NCI-H2196 (cell line): Measurements from ENCODE around the gene CCP110.
"Not testable (repeated sequence)": the region's sequence is repeated elsewhere in the genome, so short reads cannot be mapped to it uniquely, and the experiment has no call there.

Source experiments
- DNase-seq: peaks from one replicate; lab custom pipeline; 2025; ENCODE audit not compliant: unreplicated experiment; lab: John Stamatoyannopoulos, UW

CCP110 gene

DNA sequence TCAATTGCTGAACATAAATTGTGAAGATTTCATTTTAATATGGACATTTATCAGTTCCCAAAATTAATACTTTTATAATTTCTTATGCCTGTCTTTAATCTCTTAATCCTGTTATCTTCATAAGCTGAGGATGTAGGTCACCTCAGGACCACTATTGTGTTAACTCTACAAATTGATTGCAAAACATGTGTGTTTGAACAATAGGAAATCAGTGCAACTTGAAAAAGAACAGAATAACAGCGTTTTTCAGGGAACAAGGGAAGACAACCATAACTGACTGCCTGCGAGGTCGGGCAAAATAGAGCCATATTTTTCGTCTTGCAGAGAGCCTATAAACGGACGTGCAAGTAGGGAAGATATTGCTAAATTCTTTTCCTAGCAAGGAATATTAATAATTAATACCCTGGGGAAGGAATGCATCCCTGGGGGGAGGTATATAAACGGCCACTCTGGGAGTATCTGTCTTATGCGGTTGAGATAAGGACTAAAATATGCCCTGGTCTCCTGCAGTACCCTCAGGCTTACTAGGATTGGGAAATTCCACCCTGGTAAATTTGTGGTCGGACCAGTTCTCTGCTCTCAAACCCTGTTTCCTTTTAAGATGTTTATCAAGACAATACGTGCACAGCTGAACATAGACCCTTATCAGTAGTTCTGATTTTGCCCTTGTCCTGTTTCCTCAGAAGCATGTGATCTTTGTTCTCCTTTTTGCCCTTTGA lies 19.7 kb downstream of the CCP110 start:
- not testable (repeated sequence) for DNase-seq

DNA sequence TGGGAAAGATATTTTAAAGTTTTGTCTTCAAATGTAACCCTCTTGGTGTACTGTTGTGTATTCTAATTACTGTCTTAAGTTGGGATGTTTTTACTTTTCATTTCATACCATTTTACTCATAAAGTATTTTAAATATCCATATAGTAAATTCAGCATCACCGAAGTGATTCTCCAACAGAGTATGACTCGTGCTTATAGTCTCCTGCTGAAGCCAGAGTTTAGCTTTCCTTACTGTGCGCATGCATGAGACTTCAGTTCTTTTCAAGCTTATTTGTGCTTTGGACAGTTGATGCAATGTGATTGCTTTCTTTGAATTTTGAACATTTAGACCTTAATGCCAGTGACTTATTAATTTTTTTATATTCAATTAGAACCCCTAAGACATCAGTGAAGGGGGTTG lies 24.4 kb downstream of the CCP110 start:
- no peak for DNase-seq

DNA sequence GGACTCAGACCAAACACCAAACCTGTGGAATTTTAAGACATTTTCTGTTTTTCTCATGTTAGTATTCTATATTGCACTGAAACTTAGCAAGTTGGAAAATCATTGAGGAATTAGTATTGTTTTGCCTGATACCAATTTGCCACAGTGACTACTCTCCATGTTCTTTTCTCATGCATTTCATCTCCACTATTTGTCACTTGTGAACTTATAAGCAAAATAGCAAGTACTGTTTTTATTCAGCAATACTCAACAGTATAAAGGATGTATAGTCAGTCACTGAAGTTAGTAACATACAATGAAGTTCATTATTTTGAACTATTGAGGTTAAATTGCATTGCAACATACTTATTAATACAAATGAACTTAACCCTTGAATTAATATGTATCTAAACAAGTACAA lies 25.9 kb downstream of the CCP110 start:
- DNase-seq: no peak

- DNase-seq: peak; percentile 97
These were observed 31.6 kb downstream of the CCP110 start, which contains the start of gene VPS35L for GRCh38 chr16:19555186-19555937. Gene VPS35L, plus strand, starts transcription at chr16:19555703. Its CDS starts 27 bp downstream, at chr16:19555730.

DNA sequence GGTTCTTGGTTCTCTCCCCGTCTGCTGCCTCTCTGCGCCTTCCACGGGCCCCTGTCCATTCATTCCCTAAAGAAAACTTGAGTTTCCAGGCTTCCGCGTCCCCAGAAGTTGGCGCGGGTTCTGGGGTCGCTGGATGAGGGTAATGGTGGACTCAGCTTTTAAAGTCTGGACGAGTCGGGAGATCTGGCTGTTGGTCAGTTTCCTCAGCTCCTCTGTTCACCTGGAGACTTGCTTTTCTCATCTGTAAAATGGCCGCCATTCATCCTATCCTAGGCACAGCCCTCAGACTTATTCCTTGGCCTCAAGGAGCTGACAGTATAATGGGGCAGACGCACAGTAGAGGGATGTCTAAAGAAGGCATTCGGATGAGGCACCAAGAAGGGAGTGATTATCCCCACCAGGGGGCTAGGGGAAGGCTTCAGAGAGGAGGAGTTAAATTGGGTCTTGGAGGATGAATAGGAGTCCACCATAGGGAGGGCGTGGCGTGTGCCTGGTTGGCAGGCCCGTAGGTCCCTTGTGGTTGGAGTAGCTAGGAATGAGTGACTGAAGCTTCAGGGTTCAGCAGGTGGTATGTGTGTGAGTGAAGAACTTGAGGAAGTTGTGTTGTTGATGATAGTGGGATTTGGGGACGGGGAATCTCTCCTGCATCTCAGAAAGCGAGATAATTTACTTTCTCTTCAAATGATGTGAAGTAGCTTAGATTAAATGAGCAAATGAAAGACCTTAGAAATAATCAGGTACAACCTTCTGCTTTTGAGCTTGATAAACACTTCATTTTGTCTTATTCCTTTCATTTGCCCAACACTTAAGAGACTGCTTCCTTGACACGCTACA lies 32.4 kb downstream of the CCP110 start:
- DNase-seq: no peak

DNA sequence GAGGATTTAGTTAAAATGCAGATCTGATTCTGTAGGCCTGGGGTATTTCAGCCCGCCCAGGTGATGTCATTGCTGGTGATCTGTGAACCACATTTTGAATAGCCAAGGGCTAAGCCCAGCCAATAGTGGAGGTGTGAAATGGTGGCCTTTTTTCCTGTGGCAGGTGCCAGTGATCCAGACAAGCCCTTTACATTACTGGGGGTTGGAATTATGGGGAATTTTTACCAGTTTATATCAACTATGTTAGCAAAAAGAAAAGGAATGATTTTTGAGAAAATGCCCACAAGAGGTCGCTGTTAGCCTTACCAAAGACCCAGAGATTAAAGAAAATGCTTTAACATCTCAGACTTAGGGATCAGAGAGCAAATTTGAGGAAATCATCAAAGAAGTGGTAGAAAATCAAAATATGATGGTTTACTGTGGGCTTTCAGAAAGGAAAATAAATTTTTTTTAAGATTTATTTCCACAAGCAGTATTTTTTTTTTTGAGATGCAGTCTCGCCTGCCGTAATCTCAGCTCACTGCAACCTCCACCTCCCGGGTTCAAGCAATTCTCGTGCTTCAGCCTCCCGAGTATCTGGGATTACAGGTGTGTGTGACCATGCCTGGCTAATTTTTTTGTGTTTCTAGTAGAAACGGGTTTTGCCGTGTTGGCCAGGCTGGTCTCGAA lies 35.6 kb downstream of the CCP110 start:
- DNase-seq: peak; percentile 67

DNA sequence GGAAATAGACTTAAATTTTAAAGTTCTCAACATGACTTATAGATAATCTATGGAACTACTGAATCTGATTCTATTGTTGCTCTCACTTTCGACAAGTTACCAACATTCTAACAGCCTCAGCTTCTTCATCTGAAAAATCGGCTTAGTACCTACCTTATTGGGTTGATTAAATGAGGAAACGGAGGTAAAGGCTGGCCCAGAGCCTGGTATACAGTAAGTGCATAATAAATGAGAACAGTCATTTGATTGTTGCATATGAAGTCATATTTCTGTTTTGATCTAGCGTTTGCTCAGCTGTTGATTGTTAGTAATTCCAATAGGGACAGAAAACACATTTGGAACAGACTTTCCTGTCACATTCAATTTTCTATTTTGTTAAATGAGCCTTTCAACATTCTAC lies 36.3 kb downstream of the CCP110 start:
- no peak for DNase-seq

DNA sequence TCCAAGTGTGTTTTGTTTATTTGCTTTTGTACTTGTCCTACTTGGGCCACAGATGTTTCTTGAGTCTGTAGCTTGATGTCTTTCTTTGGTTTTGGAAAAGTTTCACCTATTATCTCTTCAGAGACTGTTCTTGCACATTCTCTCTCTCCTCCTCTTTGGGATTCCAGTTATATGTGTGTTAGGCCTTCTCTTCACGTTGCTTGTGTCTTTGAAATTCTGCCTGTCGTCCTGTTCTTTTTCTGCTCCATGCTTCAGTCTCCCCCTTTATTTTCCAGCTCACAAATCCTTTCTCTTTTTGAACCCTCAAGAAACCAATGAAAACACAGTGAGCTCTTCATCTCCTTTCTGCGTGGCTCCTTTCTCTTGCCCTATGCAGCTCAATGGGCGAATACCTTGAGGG lies 39.6 kb downstream of the CCP110 start:
- DNase-seq: no peak

DNA sequence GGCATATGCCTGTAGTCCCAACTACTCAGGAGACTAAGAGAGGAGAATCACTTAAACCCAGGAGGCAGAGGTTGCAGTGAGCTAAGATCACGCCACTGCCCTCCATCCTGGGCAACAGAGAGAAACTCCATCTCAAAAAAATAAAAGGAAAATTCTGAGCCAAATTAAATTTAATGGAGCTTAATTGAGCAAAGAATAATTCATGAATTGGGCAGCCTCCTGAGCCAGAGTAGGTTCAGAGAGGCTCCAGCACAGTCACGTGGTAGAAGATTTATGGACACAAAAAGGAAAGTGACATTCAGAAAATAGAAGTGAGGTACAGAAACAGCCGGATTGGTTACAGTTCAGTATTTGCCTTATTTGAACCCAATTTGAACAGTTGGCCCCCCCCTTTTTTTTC lies 42.6 kb downstream of the CCP110 start:
- no peak for DNase-seq

- DNase-seq: no peak
These were observed 43.8 kb downstream of the CCP110 start for GRCh38 chr16:19567560-19567959.

DNA sequence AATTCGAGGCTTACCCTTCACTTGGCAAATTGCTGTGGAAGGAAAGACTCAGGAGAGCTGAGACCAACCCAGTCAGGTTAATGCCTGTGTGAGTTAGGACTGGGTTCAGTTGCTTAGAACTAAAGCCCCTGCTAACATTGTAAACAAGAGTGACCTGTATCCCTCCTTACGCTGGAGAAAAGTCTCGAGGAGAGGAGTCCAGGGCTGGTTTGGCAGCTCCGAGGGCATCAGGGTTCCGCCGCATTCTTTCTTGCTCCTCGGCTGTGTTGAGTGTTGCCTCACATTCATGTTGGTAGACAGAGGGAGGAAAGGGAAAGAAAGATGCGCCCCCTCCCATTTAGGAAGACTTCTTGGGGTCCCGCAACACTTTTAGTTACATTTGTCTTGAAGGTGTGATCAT lies 50.3 kb downstream of the CCP110 start:
- DNase-seq: no peak

- no peak for DNase-seq
These were observed 50.9 kb downstream of the CCP110 start for GRCh38 chr16:19574615-19575014.

GRCh38 chr16:19578378-19578971 lies 54.7 kb downstream of the CCP110 start:
- no peak for DNase-seq

DNA sequence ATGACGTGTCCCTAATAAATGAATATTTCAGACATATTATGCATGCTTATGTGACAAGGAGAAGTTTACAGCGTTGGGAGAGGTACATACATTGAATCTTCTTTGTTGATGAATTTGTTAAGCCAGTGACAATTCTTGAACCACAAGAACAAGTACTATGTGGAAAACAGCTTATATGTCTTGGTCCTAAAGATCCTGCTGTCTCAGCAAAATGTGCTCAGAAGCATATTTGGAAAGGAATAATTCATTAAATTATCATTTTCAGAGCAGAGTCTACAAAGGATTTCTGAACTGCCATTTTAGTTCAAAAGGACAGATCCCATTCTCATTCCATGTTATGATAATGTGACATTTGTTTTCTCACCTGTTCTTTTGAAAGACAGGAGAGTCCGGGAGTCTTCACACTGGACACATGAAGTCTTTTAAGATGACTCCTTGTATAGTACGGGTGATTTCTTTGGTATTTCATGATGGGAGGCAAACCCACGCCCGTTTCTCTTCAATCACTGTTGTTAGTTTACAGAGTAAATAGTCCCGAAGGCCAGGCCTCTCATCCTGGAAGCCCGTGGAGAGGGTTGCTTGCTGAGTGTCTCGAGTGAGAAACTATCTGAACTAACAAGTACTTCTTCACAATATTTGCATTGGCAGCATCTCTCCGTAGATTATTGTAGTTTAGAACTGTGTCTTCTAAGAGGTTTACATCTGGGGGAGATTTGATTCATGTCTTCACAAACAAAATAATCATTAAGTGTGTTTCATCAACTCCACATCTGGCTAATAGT lies 58.5 kb downstream of the CCP110 start:
- DNase-seq: no peak

GRCh38 chr16:19583665-19584300 lies 60.0 kb downstream of the CCP110 start:
- DNase-seq: peak; percentile 12

GRCh38 chr16:19588661-19589060 lies 64.9 kb downstream of the CCP110 start:
- DNase-seq: no peak

GRCh38 chr16:19589106-19589505 lies 65.4 kb downstream of the CCP110 start:
- DNase-seq: no peak

DNA sequence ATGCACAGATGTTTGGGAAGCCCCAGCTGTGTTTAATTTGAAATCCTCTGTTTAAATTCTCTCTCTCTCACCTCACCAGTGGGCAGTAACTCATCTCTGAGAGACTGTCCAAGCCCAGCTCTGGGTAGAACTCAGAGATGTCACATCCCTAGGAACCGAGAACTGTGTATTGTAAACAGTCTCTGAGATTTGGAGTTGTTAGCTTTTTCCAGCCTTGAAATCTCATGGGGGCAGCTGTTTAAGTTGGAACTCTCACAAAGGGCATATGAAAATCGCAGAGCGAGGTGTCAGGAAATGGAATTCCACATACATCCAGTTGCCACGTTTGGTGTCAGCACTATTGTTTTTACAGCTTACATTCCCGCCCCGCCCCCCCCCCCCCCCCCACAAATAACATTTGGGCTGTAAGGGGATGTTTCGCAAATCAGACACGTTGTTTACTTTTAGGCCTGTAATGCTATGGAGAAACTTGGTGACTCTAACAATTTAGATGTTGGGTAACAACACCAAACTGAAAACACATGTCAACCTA lies 66.1 kb downstream of the CCP110 start:
- DNase-seq: no peak
